Measurements from ENCODE around the gene TSPAN32. TPM values are rescaled to one million over a fixed set of nuclear protein-coding genes. Genes with fewer than 3 reads are reported as not detected.

Gene TSPAN32
- total RNA-seq, 2 donors from 2014 or later = 0.40 to 0.62 TPM

GRCh38 chr11:2308713-2309112, 6.9 kb downstream of the TSPAN32 start:
- intact Hi-C loops (cut with DNase I) = no loop called here
- DNase-seq = no peak

GRCh38 chr11:2309251-2310072, 7.6 kb downstream of the TSPAN32 start:
- TF ChIP-seq CTCF (IDR thresholded peaks at IDR 0.05) = no peak
- Histone ChIP-seq H3K9me3 (no peaks in the 10 kb centered on the region), H3K4me3 (no peak overlapping the region), H3K27me3 (no peaks in the 10 kb centered on the region), H3K4me1 (peaks cover 3% of the 10 kb centered on the region), H3K9ac (ENCODE audit: low read depth in 2 of 2, low read length in 2 of 2) (no peak overlapping the region), H3K27ac (no peak overlapping the region), H3K36me3 (no peaks in the 10 kb centered on the region)
- no peak for DNase-seq
- intact Hi-C loops (cut with DNase I) = no loop called here

More at GRCh38 chr11:2308713-2309112, 6.9 kb downstream of the TSPAN32 start:
- no peak for TF ChIP-seq CTCF (IDR thresholded peaks at IDR 0.05)
- Histone ChIP-seq H3K36me3 (no peaks in the 10 kb centered on the region), H3K9ac (ENCODE audit: low read depth in 2 of 2, low read length in 2 of 2) (no peak overlapping the region), H3K4me3 (no peak overlapping the region), H3K27me3 (no peaks in the 10 kb centered on the region), H3K27ac (no peak overlapping the region), H3K4me1 (peaks cover 3% of the 10 kb centered on the region), H3K9me3 (no peaks in the 10 kb centered on the region)

- Histone ChIP-seq H3K4me3 (no peak overlapping the region), H3K36me3 (no peaks in the 10 kb centered on the region), H3K9ac (ENCODE audit: low read depth in 2 of 2, low read length in 2 of 2) (no peak overlapping the region), H3K27me3 (no peaks in the 10 kb centered on the region), H3K27ac (no peak overlapping the region), H3K9me3 (no peaks in the 10 kb centered on the region), H3K4me1 (peaks cover 3% of the 10 kb centered on the region)
- no peak for DNase-seq
- no peak for TF ChIP-seq CTCF (IDR thresholded peaks at IDR 0.05)
- intact Hi-C loops (cut with DNase I) = no loop called here
Measured at GRCh38 chr11:2310073-2310785, 8.4 kb downstream of the TSPAN32 start.

GRCh38 chr11:2310786-2311352, 9.1 kb downstream of the TSPAN32 start:
- Histone ChIP-seq H3K27me3 (no peaks in the 10 kb centered on the region), H3K4me1 (no peaks in the 10 kb centered on the region), H3K27ac (no peak overlapping the region), H3K9ac (ENCODE audit: low read depth in 2 of 2, low read length in 2 of 2) (no peak overlapping the region), H3K9me3 (no peaks in the 10 kb centered on the region), H3K36me3 (no peaks in the 10 kb centered on the region), H3K4me3 (no peak overlapping the region)
- TF ChIP-seq CTCF (IDR thresholded peaks at IDR 0.05) = no peak
- intact Hi-C loops (cut with DNase I) = no loop called here
- DNase-seq = no peak

GRCh38 chr11:2311353-2312133, 9.7 kb downstream of the TSPAN32 start:
- no peak overlapping the region for H3K27ac ChIP-seq
- no peaks in the 10 kb centered on the region for H3K4me1 ChIP-seq
- no peaks in the 10 kb centered on the region for H3K27me3 ChIP-seq
- no peaks in the 10 kb centered on the region for H3K9me3 ChIP-seq
- no peaks in the 10 kb centered on the region for H3K36me3 ChIP-seq
- TF ChIP-seq CTCF (IDR thresholded peaks at IDR 0.05) = no peak
- H3K9ac ChIP-seq (ENCODE audit: low read depth in 2 of 2, low read length in 2 of 2) = no peak overlapping the region
- H3K4me3 ChIP-seq = no peak overlapping the region
- DNase-seq = no peak
- intact Hi-C loops (cut with DNase I) = no loop called here
